Measurements from ENCODE around the gene GATA2.

Gene GATA2

DNA sequence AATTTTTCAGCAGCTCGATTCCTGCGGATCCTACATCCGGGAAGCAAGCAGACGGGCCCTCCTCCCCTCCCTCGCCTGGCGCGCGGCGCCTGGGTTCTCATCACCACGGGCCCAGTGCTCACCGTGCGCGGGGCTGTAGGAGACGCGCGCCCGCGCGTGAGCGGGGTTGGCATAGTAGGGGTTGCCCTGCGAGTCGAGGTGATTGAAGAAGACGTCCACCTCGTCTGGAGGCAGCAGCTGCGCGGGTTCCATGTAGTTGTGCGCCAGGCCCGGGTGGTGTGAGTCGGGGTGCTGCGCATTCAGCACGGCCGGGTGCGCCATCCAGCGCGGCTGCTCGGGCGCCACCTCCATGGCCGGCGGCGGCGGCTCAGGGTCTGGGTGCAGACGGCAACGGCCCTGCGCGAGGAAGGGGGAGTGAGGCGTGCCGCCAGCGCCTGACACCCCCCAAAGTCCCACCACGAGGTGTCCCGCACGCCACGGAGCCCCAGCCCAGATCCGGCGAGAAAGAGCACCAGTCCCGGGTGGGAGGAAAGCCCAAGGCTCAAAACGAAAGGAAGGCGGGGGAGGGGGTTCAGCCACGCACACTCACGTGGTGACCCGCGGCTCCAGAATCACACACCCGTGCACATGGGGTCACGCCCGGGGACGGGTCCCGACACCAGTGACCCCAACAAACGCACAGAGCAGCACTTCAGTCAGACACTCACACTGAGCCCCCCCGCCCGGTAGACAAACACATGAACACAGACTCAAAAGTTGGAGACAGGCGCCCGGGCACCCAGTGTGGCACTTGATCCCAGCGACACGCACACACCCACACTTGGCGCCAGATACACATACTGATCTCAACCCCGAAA is 6.1 kb downstream of the GATA2 start:
- Histone ChIP-seq H3K4me3 (ENCODE audit: low read depth in 1 of 2, low read length in 2 of 2) (peak overlapping the region; percentile 60 to 68), H3K9me3 (ENCODE audit: control insufficient read depth in 1 of 2, low read length in 2 of 2) (no peaks in the 10 kb centered on the region), H3K36me3 (ENCODE audit: control insufficient read depth in 1 of 2, insufficient read depth in 2 of 2, low read length in 2 of 2) (no peaks in the 10 kb centered on the region), H3K4me1 (ENCODE audit: control insufficient read depth in 1 of 2, insufficient read depth in 2 of 2, low read length in 2 of 2) (peaks cover 7 to 65% of the 10 kb centered on the region in 2 donors), H3K27me3 (ENCODE audit: low read depth, low read length) (peaks cover 97% of the 10 kb centered on the region), H3K27ac (ENCODE audit: low read length) (no peak overlapping the region)

DNA sequence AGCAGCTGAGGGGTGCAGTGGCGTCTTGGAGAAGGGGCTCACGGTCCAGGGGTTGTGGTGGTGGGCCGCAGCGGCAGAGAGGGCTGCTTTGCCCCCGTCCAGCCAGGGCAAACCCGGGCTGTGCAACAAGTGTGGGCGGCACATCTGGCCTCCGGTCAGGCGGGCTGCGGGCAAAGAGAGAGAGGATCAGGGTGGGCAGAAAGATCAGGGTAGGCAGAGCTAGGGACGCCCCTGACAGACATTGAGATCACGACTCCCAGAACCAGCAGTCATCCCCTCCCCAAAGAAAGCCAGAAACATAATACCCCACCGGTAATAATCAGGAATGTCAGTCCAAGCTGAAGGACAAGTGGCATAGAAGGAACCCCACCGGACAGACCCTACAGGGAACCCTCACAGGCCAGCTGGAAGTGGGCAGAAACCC is 6.8 kb downstream of the GATA2 start:
- H3K27ac ChIP-seq (ENCODE audit: low read length), result no peak overlapping the region
- no peaks in the 10 kb centered on the region for H3K9me3 ChIP-seq (ENCODE audit: control insufficient read depth in 1 of 2, low read length in 2 of 2)
- peaks cover 96% of the 10 kb centered on the region for H3K27me3 ChIP-seq (ENCODE audit: low read depth, low read length)
- no peaks in the 10 kb centered on the region for H3K36me3 ChIP-seq (ENCODE audit: control insufficient read depth in 1 of 2, insufficient read depth in 2 of 2, low read length in 2 of 2)
- H3K4me1 ChIP-seq (ENCODE audit: control insufficient read depth in 1 of 2, insufficient read depth in 2 of 2, low read length in 2 of 2), result peaks cover 7 to 65% of the 10 kb centered on the region in 2 donors
- peak overlapping the region in 1 of 2 donors; percentile 68 for H3K4me3 ChIP-seq (ENCODE audit: low read depth in 1 of 2, low read length in 2 of 2)

DNA sequence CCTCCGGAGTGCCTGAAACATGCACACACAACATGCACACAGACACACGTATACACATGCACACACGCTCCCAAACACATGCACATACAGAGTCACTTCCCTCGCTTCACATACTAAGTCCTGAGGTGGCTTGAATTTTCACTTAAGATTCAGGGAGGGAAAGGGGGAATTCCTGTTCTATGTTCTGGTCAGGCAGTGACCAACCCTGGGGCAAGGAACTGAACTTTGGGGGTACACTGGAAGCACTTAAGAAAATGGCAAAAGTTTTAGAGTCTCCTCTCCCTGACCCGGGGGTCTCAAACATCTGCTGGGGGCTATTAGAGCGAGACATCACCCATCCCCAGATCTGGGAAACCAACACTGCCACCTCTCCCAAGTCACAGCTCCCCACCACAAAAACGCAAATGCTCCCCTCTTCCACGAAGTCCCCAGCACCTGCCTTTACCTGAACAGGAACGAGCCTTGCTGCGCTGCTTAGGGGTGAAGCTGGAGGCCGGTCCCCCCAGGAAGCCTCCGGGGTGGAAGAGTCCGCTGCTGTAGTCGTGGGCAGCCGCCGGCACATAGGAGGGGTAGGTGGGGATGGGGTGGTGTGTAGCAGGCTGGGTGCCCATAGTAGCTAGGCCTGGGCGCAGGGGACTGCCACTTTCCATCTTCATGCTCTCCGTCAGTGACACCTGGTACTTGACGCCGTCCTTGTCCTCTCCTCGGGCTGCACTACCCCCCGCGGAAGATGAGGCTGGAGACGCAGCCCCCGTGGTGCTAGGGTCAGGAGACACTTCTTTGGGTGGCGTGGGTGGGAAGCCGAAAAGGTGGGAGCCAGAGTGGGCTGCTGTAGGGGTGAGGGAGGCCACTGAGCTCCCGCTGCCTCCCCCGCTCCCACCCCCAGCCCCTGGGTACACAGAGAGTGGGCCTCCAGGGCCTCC is 7.5 kb downstream of the GATA2 start:
- Histone ChIP-seq H3K27me3 (ENCODE audit: low read depth, low read length) (peaks cover 94% of the 10 kb centered on the region), H3K27ac (ENCODE audit: low read length) (no peak overlapping the region)

DNA sequence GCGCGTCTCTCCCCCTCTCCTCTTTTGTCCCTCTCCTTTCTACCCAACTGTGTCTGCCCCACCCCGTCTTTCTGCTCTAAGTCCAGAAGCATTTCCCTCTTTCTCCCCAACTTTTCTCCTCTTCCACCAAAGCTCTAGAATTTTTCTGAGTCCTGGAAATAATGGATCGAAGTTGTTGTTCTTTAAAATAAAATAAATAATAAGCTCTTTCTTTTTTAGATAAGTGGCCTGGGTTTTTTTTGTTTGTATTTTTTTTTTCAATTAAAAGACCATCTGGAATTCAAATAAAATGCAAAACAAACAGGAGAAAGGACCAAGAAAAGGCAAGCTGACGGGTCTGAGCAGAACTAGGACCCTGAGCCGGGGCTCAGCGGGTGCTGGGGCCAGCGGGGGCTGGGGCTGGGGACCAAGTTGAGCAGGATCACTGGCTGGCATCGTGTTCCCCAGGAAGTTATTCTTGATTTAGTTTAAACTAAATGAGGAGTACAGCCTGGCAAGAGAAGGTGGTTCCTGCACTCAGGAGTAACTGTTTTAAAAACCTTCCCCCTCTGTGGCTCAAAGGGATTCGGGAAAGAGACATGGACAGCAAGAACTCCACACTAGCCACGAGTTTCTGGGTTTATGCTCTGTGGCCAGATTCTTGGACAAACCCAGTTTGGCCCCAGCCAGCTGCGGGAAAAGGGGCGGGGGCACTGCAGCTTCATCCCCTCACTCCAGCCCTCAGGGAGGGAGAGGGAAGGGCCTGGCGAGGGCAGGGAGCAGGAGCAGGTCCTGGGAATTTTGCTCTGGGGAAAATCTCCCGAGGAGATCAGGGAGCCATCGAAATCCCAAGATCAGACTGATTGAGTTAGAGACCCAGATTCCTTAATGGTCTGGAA is 8.4 kb downstream of the GATA2 start:
- Histone ChIP-seq H3K4me3 (ENCODE audit: low read depth in 1 of 2, low read length in 2 of 2) (no peak overlapping the region), H3K9me3 (ENCODE audit: control insufficient read depth in 1 of 2, low read length in 2 of 2) (no peaks in the 10 kb centered on the region), H3K27me3 (ENCODE audit: low read depth, low read length) (peaks cover 85% of the 10 kb centered on the region), H3K27ac (ENCODE audit: low read length) (no peak overlapping the region), H3K4me1 (ENCODE audit: control insufficient read depth in 1 of 2, insufficient read depth in 2 of 2, low read length in 2 of 2) (peaks cover 1 to 54% of the 10 kb centered on the region in 2 donors), H3K36me3 (ENCODE audit: control insufficient read depth in 1 of 2, insufficient read depth in 2 of 2, low read length in 2 of 2) (no peaks in the 10 kb centered on the region)

More for the DNA sequence above, 7.5 kb downstream of the GATA2 start:
- Histone ChIP-seq H3K4me1 (ENCODE audit: control insufficient read depth in 1 of 2, insufficient read depth in 2 of 2, low read length in 2 of 2) (peaks cover 7 to 63% of the 10 kb centered on the region in 2 donors), H3K36me3 (ENCODE audit: control insufficient read depth in 1 of 2, insufficient read depth in 2 of 2, low read length in 2 of 2) (no peaks in the 10 kb centered on the region), H3K4me3 (ENCODE audit: low read depth in 1 of 2, low read length in 2 of 2) (no peak overlapping the region), H3K9me3 (ENCODE audit: control insufficient read depth in 1 of 2, low read length in 2 of 2) (no peaks in the 10 kb centered on the region)

DNA sequence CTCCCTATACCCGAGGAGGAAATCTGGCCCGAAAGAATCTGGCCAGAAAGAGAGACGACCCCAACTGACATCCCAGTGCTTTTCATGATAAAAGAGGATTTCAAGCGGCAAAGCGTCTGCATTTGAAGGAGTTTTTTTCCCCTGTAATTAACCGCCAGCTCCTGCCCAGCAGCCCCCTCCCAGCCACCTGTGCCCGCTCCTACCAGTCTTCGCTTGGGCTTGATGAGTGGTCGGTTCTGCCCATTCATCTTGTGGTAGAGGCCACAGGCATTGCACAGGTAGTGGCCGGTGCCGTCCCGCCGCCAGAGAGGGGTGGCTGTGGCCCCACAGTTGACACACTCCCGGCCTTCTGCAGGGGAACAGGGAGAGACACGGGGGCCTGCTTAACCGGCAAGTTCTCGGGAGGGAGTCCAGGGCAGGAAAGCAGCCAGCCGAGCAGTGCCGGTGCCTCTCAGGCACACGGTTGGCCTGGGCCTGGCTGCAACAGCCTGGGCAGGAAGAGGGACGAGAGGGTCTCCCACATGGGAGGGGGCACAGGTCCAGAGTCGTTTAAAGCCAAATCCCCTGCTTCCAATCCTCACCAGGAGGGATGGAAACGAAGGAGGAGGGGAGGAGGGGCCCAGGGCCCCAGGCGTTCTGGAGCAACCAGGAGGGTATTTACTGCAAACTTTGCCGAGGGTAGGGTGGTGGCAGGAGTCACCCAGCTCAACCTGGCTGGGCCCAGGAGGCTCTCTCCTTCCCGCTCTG is 9.2 kb downstream of the GATA2 start:
- Histone ChIP-seq H3K4me1 (ENCODE audit: control insufficient read depth in 1 of 2, insufficient read depth in 2 of 2, low read length in 2 of 2) (peaks cover 0 to 45% of the 10 kb centered on the region in 2 donors), H3K27ac (ENCODE audit: low read length) (no peak overlapping the region), H3K9me3 (ENCODE audit: control insufficient read depth in 1 of 2, low read length in 2 of 2) (no peaks in the 10 kb centered on the region), H3K36me3 (ENCODE audit: control insufficient read depth in 1 of 2, insufficient read depth in 2 of 2, low read length in 2 of 2) (no peaks in the 10 kb centered on the region), H3K27me3 (ENCODE audit: low read depth, low read length) (peaks cover 77% of the 10 kb centered on the region), H3K4me3 (ENCODE audit: low read depth in 1 of 2, low read length in 2 of 2) (peak overlapping the region in 1 of 2 donors; percentile 14)

DNA sequence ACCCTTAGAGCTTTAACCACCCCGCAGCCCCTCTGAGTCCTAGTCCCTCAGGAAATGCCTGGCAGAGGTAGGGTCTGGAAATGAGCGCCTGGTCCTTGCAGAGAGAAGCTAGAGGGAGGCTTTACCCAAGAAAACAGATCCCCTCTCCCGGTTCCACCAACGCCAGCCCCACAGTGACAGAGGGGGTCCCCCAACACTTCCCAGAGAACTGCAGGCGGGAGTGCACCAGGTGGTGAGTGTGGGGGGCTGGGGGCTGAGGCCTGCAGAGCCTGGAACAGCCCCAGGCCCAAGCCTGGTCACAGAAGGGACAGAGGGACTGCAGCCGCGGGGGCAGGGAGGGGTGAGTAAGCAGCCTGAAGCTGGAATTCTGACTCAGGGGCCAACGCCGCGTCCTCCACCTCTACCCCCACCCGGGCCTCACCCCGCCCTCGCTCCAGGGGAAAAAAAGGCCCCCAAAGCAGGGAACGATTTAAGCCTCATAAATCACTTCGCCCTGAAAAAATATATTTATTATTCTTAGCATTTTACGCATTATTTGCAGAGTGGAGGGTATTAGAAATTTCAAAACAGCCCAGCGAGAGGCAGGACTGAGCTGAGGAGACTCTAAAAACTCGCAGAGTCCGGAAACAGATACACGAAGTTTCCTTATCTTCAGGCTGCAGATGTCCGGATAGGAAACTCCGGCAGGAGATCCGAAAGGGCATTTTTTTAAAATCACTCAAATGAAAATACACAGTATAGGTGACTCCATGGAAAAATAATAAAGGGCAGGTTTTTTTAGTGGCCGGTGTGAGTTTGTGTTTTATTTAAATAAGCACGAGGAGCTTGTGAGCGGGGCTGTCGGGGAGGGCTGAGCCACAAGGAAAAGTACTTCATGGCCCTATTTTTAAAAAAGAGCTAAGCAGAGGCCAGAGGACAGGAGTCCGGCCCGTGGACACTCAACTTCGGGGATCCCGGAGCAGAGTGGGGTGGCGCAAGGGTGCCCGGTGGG is 10.0 kb downstream of the GATA2 start:
- Histone ChIP-seq H3K27me3 (ENCODE audit: low read depth, low read length) (peaks cover 68% of the 10 kb centered on the region), H3K4me1 (ENCODE audit: control insufficient read depth in 1 of 2, insufficient read depth in 2 of 2, low read length in 2 of 2) (peaks cover 0 to 37% of the 10 kb centered on the region in 2 donors), H3K4me3 (ENCODE audit: low read depth in 1 of 2, low read length in 2 of 2) (peak overlapping the region in 1 of 2 donors; percentile 14), H3K36me3 (ENCODE audit: control insufficient read depth in 1 of 2, insufficient read depth in 2 of 2, low read length in 2 of 2) (no peaks in the 10 kb centered on the region), H3K9me3 (ENCODE audit: control insufficient read depth in 1 of 2, low read length in 2 of 2) (no peaks in the 10 kb centered on the region), H3K27ac (ENCODE audit: low read length) (no peak overlapping the region)

DNA sequence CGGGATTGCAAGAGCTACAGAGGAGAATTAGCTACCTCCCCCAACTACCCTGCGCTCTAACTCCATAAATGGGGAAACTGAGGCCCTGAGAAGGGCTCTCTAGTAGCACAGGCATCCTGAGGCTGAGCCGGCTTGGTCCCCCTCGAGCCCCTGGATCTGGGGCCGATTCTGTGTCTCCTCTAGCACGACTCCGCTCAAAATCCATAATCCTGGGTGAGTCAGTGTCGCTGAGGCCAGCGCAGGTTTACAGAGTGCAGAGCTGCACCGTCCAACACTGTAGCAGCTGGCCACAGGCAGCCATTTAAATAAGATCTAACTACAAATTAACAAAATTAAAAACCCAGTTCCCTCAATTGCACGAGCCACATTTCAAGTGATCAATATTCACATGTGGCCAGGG is 10.8 kb downstream of the GATA2 start:
- H3K4me1 ChIP-seq (ENCODE audit: control insufficient read depth in 1 of 2, insufficient read depth in 2 of 2, low read length in 2 of 2), result peaks cover 0 to 29% of the 10 kb centered on the region in 2 donors
- no peak overlapping the region for H3K27ac ChIP-seq (ENCODE audit: low read length)
- no peaks in the 10 kb centered on the region for H3K9me3 ChIP-seq (ENCODE audit: control insufficient read depth in 1 of 2, low read length in 2 of 2)
- H3K27me3 ChIP-seq (ENCODE audit: low read depth, low read length), result peaks cover 60% of the 10 kb centered on the region
- no peak overlapping the region for H3K4me3 ChIP-seq (ENCODE audit: low read depth in 1 of 2, low read length in 2 of 2)
- H3K36me3 ChIP-seq (ENCODE audit: control insufficient read depth in 1 of 2, insufficient read depth in 2 of 2, low read length in 2 of 2), result no peaks in the 10 kb centered on the region

DNA sequence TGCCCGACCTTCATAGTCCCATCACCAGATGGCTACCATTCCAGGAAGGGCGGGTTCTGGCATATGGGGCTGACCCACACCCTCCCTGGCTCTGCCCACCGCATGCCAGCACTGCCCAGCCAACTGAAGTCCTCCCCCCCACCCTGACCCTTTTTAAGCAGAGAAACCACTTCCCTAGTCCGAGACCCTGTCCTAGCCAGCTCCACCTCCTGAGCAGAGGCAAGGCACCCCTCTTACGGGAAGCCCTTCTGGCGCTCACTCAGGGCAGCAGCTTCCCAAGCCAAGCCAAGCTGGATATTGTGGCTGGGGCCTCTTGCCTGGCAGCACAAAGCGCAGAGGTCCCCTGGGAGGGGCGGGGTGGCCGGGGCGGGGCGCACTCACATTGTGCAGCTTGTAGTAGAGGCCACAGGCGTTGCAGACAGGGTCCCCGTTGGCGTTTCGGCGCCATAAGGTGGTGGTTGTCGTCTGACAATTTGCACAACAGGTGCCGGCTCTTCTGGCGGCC is 11.5 kb downstream of the GATA2 start:
- Histone ChIP-seq H3K27me3 (ENCODE audit: low read depth, low read length) (peaks cover 54% of the 10 kb centered on the region), H3K27ac (ENCODE audit: low read length) (no peak overlapping the region), H3K4me3 (ENCODE audit: low read depth in 1 of 2, low read length in 2 of 2) (no peak overlapping the region), H3K4me1 (ENCODE audit: control insufficient read depth in 1 of 2, insufficient read depth in 2 of 2, low read length in 2 of 2) (peaks cover 0 to 22% of the 10 kb centered on the region in 2 donors), H3K9me3 (ENCODE audit: control insufficient read depth in 1 of 2, low read length in 2 of 2) (no peaks in the 10 kb centered on the region), H3K36me3 (ENCODE audit: control insufficient read depth in 1 of 2, insufficient read depth in 2 of 2, low read length in 2 of 2) (no peaks in the 10 kb centered on the region)

DNA sequence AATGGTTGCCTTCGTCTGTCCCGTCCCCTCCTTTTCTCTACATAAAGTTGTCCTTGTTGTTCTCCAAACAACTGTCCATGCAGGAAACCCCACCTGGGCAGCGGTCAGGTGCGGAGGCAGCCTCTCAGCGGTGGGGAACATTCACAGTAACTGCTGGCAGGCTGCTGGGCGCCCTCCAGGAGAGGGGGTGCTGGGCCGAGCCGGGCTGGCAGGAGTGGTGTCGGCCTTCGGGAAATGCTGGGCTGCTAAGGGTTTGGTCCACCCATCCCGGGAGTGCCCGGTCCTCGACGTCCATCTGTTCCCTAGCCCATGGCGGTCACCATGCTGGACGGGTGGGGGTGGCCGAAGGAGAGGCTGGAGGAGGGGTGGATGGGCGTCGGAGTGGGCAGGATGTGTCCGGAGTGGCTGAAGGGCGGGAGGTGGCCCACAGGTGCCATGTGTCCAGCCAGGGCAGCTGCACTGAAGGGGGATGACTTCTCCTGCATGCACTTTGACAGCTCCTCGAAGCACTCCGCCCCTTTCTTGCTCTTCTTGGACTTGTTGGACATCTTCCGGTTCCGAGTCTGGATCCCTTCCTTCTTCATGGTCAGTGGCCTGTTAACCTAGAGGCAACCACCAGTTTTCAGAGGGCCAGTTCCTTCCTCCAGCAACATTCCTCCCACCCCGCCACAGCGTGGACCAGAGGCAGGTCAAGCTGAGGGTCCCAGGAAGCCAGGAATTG is 12.1 kb downstream of the GATA2 start:
- no peak overlapping the region for H3K4me3 ChIP-seq (ENCODE audit: low read depth in 1 of 2, low read length in 2 of 2)
- H3K4me1 ChIP-seq (ENCODE audit: control insufficient read depth in 1 of 2, insufficient read depth in 2 of 2, low read length in 2 of 2), result peaks cover 0 to 20% of the 10 kb centered on the region in 2 donors
- no peaks in the 10 kb centered on the region for H3K9me3 ChIP-seq (ENCODE audit: control insufficient read depth in 1 of 2, low read length in 2 of 2)
- H3K36me3 ChIP-seq (ENCODE audit: control insufficient read depth in 1 of 2, insufficient read depth in 2 of 2, low read length in 2 of 2), result no peaks in the 10 kb centered on the region
- peaks cover 48% of the 10 kb centered on the region for H3K27me3 ChIP-seq (ENCODE audit: low read depth, low read length)
- no peak overlapping the region for H3K27ac ChIP-seq (ENCODE audit: low read length)

All from muscle layer of duodenum (tissue), 2 donors.